Epithelial cell of alveolus of lung (primary cell): ENCODE results near the gene MSRB3. TPM values are rescaled to one million over a fixed set of nuclear protein-coding genes. Genes with fewer than 3 reads are reported as not detected.

Experiments used
- total RNA-seq: library from RNA; depleted of rRNA; stranded (reverse); fragments of >200 nt; gene quantifications from 2 replicates; pipeline ENCODE4 v1.2.1, GENCODE V29; 2015

MSRB3 gene
- 14.8 and 29.7 TPM in 2 replicates for total RNA-seq

DNA sequence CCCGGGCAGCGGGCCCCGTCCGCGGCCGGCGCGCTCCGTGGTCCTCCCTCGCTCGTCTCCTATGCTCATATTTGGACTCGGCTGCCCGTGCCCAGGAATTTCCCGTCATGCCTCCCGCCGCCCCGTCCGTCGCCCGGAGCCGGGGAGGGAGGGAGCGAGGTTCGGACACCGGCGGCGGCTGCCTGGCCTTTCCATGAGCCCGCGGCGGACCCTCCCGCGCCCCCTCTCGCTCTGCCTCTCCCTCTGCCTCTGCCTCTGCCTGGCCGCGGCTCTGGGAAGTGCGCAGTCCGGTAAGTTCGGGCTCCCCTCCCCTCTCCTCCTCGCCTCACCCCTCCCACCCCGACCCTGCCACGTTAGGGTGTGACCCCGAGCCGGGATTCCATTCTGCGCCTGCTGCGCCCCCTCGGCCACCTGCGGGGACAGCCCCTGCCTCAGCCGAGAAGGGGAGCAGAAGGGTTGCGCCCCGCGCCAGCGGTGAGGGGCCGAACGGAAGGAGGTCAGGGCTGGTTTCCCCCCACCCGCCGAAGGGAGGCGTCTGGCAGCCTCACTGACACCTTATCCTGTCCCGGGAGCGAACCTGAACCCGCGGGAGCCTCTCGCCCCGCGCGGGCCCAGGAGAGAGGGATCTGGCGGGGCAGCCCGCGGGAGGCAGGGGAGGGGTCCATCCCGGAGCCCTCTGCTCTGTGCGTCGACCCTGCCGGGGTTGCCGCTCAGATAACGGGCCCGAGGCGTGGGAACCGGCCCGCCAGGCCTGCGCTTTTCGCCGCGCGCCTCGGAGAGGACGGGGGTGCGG lies at the start of gene MSRB3:
MSRB3 (plus strand) TSS at position 108 of the 793 bp plus-strand sequence. CDS start 29,897 bp downstream, outside the sequence.

Other genes with a start within 250 kb of the MSRB3 start
- not detected in 2 replicates for gene WIF1, start 157.4 kb upstream of the MSRB3 start, total RNA-seq
- 17.8 and 30.1 TPM in 2 replicates for gene LEMD3, start 109.1 kb upstream of the MSRB3 start, total RNA-seq